Calu3 (cell line): Measurements from ENCODE around the gene PEAK3. TPM values are rescaled to one million over a fixed set of nuclear protein-coding genes. Genes with fewer than 3 reads are reported as not detected.

ENCODE experiments used
- BruUV-seq: library from RNA; stranded (reverse); fragments of 400-500 nt; replicated peaks from 2 replicates; lab custom pipeline; 2021; lab: Mats Ljungman, UMichigan
- CTCF ChIA-PET: fragments of 300-600 bp; sonication (Branson Sonifier 250); formaldehyde crosslinking; loops from one replicate; lab custom pipeline; 2022; ENCODE audit warnings: antibody characterized with exemption; lab: Charles Lee
- DNase-seq: peaks from one replicate; pipeline ENCODE4 v3.0.0; 2022
- H3K27ac Mint-ChIP-seq: one replicate; pipeline ENCODE4 v1.8.0; 2022; ENCODE audit warnings: mixed read lengths; ENCODE audit not compliant: unreplicated experiment
- H3K27me3 Mint-ChIP-seq: one replicate; pipeline ENCODE4 v1.8.0; 2022; ENCODE audit warnings: mixed read lengths; ENCODE audit not compliant: unreplicated experiment
- H3K36me3 Mint-ChIP-seq: one replicate; pipeline ENCODE4 v1.8.0; 2022; ENCODE audit warnings: mild to moderate bottlenecking, moderate library complexity, mixed read lengths; ENCODE audit not compliant: insufficient read depth, unreplicated experiment
- H3K4me1 Mint-ChIP-seq: one replicate; pipeline ENCODE4 v1.8.0; 2022; ENCODE audit warnings: mild to moderate bottlenecking, low read depth, mixed read lengths; ENCODE audit not compliant: unreplicated experiment
- H3K4me3 Mint-ChIP-seq: one replicate; pipeline ENCODE4 v1.8.0; 2022; ENCODE audit warnings: mild to moderate bottlenecking, low read depth, moderate library complexity, mixed read lengths; ENCODE audit not compliant: unreplicated experiment
- H3K9me3 Mint-ChIP-seq: one replicate; pipeline ENCODE4 v1.8.0; 2022; ENCODE audit warnings: low read depth, mixed read lengths; ENCODE audit not compliant: unreplicated experiment
- intact Hi-C: fragments of 100-400 bp; cut with micrococcal nuclease; formaldehyde crosslinking; loops from one replicate; pipeline ENCODE4 v1.10.0; 2022; ENCODE audit not compliant: unreplicated experiment
- total RNA-seq: library from RNA; stranded (reverse); gene quantifications from 2 replicates; pipeline ENCODE4 v1.2.3, GENCODE V29; 2022
- TF ChIP-seq, protein P1 (sequence below): fragments of 200-600 bp; IDR thresholded peaks from one replicate; pipeline ENCODE4 v1.8.0; 2022; ENCODE audit warnings: antibody characterized with exemption; ENCODE audit not compliant: unreplicated experiment

PEAK3 gene
- total RNA-seq, 1 experiment from 2014 or later, result not detected

GRCh38 chr19:2253106-2254063, 28.6 kb downstream of the PEAK3 start:
- TF ChIP-seq, protein P1, sequence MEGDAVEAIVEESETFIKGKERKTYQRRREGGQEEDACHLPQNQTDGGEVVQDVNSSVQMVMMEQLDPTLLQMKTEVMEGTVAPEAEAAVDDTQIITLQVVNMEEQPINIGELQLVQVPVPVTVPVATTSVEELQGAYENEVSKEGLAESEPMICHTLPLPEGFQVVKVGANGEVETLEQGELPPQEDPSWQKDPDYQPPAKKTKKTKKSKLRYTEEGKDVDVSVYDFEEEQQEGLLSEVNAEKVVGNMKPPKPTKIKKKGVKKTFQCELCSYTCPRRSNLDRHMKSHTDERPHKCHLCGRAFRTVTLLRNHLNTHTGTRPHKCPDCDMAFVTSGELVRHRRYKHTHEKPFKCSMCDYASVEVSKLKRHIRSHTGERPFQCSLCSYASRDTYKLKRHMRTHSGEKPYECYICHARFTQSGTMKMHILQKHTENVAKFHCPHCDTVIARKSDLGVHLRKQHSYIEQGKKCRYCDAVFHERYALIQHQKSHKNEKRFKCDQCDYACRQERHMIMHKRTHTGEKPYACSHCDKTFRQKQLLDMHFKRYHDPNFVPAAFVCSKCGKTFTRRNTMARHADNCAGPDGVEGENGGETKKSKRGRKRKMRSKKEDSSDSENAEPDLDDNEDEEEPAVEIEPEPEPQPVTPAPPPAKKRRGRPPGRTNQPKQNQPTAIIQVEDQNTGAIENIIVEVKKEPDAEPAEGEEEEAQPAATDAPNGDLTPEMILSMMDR, result no peak
- no peaks in the 10 kb centered on the region for H3K9me3 Mint-ChIP-seq
- BruUV-seq, result no TSS peak
- H3K4me1 Mint-ChIP-seq, result no peaks in the 10 kb centered on the region
- peak overlapping the region; percentile 16 for H3K4me3 Mint-ChIP-seq
- intact Hi-C loops, result no loop called here
- no peak for DNase-seq
- no peak overlapping the region for H3K27ac Mint-ChIP-seq
- CTCF ChIA-PET, result no interaction called here
- H3K27me3 Mint-ChIP-seq, result no peaks in the 10 kb centered on the region
- peaks cover 22% of the 10 kb centered on the region for H3K36me3 Mint-ChIP-seq

DNA sequence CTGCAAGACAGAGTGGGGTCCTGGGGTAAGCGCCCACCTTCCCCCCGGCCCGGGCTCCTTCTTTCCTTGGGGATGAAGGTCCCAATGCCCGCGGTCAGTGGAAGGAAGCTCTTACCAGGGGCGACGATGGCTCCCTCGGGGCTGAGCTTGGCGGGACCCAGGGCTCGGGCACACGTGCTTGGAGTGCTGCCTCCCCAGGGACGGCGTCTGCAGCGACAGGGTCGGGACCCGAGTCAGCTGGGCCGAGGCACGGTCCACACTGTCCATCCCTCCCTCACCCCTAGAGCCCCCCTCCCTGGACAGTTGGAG, 29.2 kb downstream of the PEAK3 start:
- Mint-ChIP-seq H3K4me3 (peak overlapping the region; percentile 16), H3K4me1 (no peaks in the 10 kb centered on the region), H3K27me3 (no peaks in the 10 kb centered on the region), H3K27ac (no peak overlapping the region), H3K9me3 (no peaks in the 10 kb centered on the region), H3K36me3 (peaks cover 22% of the 10 kb centered on the region)
- TF ChIP-seq, protein P1, result no peak
- no peak for DNase-seq
- no TSS peak for BruUV-seq
- intact Hi-C loops, result no loop called here
- CTCF ChIA-PET, result no interaction called here

DNA sequence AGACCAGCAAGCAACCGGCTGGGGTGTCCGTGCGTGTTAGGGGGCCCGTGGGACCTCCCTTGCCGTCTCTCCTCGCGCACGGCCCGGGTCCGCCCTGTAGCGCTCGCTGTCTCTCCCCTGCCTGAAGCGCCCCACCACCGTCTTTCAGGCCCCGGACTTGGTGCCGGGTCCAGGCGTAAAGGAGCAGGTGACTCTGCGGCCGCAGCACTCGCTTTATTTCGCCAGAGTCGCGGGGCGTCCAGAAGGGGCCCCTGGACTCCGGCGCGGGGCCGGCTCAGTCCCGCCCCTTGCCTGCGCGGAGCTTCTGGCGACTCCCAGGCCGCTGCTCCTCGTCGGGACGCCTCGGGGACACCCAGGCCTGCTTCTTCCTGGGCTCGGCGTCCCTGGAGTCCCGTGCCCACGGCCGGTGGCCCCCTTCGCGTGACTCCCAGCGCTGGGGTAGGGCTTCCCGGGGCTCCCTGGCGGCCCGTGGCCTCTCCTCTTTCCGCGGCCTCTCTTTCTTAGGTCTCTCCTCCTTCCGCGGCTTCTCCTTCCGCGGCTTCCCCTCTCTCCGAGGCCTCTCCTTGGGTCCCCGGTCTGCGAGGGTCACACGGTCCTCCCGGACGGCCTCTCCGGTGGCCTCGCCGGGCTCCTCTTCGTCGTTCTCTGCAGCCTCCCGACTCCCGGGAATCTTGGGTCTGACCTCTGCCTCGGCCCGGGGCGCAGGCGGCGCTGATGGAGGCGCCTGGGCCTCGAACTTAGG, 29.7 kb downstream of the PEAK3 start:
- BruUV-seq, result no TSS peak
- H3K9me3 Mint-ChIP-seq, result no peaks in the 10 kb centered on the region
- H3K4me1 Mint-ChIP-seq, result no peaks in the 10 kb centered on the region
- no peak for DNase-seq
- peak overlapping the region; percentile 16 for H3K4me3 Mint-ChIP-seq
- TF ChIP-seq, protein P1, result no peak
- H3K36me3 Mint-ChIP-seq, result peaks cover 22% of the 10 kb centered on the region
- CTCF ChIA-PET, result no interaction called here
- no peaks in the 10 kb centered on the region for H3K27me3 Mint-ChIP-seq
- H3K27ac Mint-ChIP-seq, result no peak overlapping the region
- intact Hi-C loops, result no loop called here

DNA sequence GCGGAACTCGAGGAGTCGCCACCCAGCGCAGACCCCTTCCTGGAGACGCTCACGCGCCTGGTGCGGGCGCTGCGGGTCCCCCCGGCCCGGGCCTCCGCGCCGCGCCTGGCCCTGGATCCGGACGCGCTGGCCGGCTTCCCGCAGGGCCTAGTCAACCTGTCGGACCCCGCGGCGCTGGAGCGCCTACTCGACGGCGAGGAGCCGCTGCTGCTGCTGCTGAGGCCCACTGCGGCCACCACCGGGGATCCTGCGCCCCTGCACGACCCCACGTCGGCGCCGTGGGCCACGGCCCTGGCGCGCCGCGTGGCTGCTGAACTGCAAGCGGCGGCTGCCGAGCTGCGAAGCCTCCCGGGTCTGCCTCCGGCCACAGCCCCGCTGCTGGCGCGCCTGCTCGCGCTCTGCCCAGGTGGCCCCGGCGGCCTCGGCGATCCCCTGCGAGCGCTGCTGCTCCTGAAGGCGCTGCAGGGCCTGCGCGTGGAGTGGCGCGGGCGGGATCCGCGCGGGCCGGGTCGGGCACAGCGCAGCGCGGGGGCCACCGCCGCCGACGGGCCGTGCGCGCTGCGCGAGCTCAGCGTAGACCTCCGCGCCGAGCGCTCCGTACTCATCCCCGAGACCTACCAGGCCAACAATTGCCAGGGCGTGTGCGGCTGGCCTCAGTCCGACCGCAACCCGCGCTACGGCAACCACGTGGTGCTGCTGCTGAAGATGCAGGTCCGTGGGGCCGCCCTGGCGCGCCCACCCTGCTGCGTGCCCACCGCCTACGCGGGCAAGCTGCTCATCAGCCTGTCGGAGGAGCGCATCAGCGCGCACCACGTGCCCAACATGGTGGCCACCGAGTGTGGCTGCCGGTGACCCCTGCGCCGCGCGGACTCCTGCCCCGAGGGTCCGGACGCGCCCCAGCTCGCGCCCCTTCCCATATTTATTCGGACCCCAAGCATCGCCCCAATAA, 30.6 kb downstream of the PEAK3 start:
- intact Hi-C loops, result no loop called here
- no peak for DNase-seq
- TF ChIP-seq, protein P1, result no peak
- H3K4me1 Mint-ChIP-seq, result no peaks in the 10 kb centered on the region
- H3K27me3 Mint-ChIP-seq, result no peaks in the 10 kb centered on the region
- H3K4me3 Mint-ChIP-seq, result no peak overlapping the region
- H3K9me3 Mint-ChIP-seq, result no peaks in the 10 kb centered on the region
- BruUV-seq, result no TSS peak
- peaks cover 22% of the 10 kb centered on the region for H3K36me3 Mint-ChIP-seq
- no peak overlapping the region for H3K27ac Mint-ChIP-seq
- CTCF ChIA-PET, result no interaction called here
